Parathyroid adenoma (tissue), 2 donors: Measurements from ENCODE around the gene CAMTA1.

Source experiments
- H2AFZ ChIP-seq: fragments of 300-600 bp; sonication (generic); one replicate; pipeline ENCODE4 v1.7.0; 2017; ENCODE audit warnings: antibody characterized with exemption, mild to moderate bottlenecking
- H3K27ac ChIP-seq: fragments of 300-600 bp; sonication (generic); one replicate; pipeline ENCODE4 v1.7.0; 2017
- H3K27me3 ChIP-seq: fragments of 300-600 bp; sonication (generic); one replicate; pipeline ENCODE4 v1.7.0; 2017; ENCODE audit warnings: low read length; ENCODE audit not compliant: control insufficient read depth, insufficient read depth
- H3K36me3 ChIP-seq: fragments of 300-600 bp; sonication (generic); one replicate; pipeline ENCODE4 v1.7.0; 2017; ENCODE audit warnings: low read length; ENCODE audit not compliant: control insufficient read depth, insufficient read depth
- H3K4me1 ChIP-seq: fragments of 300-600 bp; sonication (generic); one replicate; pipeline ENCODE4 v1.7.0; 2017; ENCODE audit warnings: control low read depth
- H3K4me2 ChIP-seq: fragments of 300-600 bp; sonication (generic); one replicate; pipeline ENCODE4 v1.7.0; 2017; ENCODE audit warnings: low read length
- H3K4me3 ChIP-seq: fragments of 300-600 bp; sonication (generic); one replicate; pipeline ENCODE4 v1.7.0; 2017; ENCODE audit warnings: low read depth, low read length
- H3K79me2 ChIP-seq: fragments of 300-600 bp; sonication (generic); one replicate; pipeline ENCODE4 v1.7.0; 2017; ENCODE audit warnings: control low read depth
- H3K9ac ChIP-seq: fragments of 300-600 bp; sonication (generic); one replicate; pipeline ENCODE4 v1.7.0; 2017; ENCODE audit warnings: mild to moderate bottlenecking
- H3K9me3 ChIP-seq: fragments of 300-600 bp; sonication (generic); one replicate; pipeline ENCODE4 v1.7.0; 2017; ENCODE audit warnings: low read length; ENCODE audit not compliant: control insufficient read depth
- CTCF ChIP-seq: fragments of 300-600 bp; sonication (generic); IDR thresholded peaks from one replicate; pipeline ENCODE4 v1.7.0; 2017; ENCODE audit warnings: antibody characterized with exemption, mild to moderate bottlenecking
- donor health status: primary hyperparathyroidism.

CAMTA1 gene

DNA sequence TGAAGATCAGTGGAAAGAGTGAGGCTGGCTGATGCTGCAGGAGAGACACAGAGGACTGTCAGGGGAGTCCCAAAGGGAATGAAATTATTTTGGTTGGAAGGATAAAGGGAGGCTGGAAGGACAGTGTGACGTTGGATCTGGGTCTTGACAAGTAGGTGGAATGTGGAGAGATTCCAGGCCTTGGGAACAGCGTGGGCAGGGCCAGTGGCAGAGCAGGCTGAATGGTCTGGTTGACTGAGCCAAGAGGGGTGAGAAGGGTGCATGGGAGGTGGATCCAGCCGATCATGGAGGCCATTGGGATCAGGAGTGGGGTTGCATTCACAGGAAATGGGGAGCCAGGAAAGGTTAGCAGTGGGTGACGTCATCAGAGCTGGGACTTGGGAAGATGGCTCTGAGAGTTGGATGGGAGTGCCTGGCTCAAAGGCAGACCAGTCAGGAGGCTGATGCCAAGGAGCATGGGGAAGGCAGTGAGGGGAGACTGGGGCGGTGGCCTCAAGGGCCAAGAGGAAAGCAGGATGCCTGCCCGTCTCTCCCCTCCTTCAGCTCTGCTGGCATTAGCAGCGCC, 839.6 kb downstream of the CAMTA1 start:
- H3K79me2 ChIP-seq = no peaks in the 10 kb centered on the region

GRCh38 chr1:7625401-7625800, 840.1 kb downstream of the CAMTA1 start:
- Histone ChIP-seq H3K27me3 (no peaks in the 10 kb centered on the region), H3K36me3 (no peaks in the 10 kb centered on the region), H2AFZ (no peak overlapping the region), H3K79me2 (no peaks in the 10 kb centered on the region), H3K4me1 (peaks cover 27% of the 10 kb centered on the region), H3K4me3 (no peak overlapping the region), H3K9ac (no peak overlapping the region), H3K4me2 (no peak overlapping the region), H3K27ac (no peak overlapping the region), H3K9me3 (no peaks in the 10 kb centered on the region)
- no peak for TF ChIP-seq CTCF

More for the DNA sequence above, 839.6 kb downstream of the CAMTA1 start:
- Histone ChIP-seq H3K9ac (no peak overlapping the region), H3K27me3 (no peaks in the 10 kb centered on the region), H3K4me3 (no peak overlapping the region), H3K36me3 (no peaks in the 10 kb centered on the region), H3K4me2 (no peak overlapping the region), H2AFZ (no peak overlapping the region), H3K9me3 (no peaks in the 10 kb centered on the region), H3K4me1 (peaks cover 27% of the 10 kb centered on the region), H3K27ac (no peak overlapping the region)
- no peak for TF ChIP-seq CTCF

DNA sequence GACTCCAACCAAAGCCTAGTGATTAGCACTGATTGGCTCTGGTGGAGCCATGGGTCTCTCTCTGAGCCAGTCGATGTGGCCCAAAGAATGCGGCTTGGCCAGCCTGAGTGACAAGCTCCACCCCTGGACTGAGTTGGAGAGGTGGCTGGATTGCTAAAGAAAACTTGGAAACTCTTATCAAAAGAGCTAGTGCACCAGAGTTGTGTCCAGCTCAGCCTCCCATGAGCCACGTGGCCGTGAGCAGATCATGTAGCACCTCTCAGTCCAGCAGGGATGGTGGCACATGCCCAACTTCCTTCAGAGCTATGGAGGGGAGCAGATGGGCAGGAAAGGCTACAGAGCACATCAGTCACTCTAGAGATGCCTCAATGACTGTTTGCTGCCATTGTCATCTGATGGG, 843.0 kb downstream of the CAMTA1 start:
- H3K9ac ChIP-seq = no peak overlapping the region
- no peaks in the 10 kb centered on the region for H3K27me3 ChIP-seq
- no peaks in the 10 kb centered on the region for H3K9me3 ChIP-seq
- TF ChIP-seq CTCF = no peak
- no peak overlapping the region for H3K4me3 ChIP-seq
- no peak overlapping the region for H2AFZ ChIP-seq
- H3K27ac ChIP-seq = no peak overlapping the region
- H3K4me1 ChIP-seq = peaks cover 3% of the 10 kb centered on the region
- no peak overlapping the region for H3K4me2 ChIP-seq
- no peaks in the 10 kb centered on the region for H3K36me3 ChIP-seq
- H3K79me2 ChIP-seq = no peaks in the 10 kb centered on the region

DNA sequence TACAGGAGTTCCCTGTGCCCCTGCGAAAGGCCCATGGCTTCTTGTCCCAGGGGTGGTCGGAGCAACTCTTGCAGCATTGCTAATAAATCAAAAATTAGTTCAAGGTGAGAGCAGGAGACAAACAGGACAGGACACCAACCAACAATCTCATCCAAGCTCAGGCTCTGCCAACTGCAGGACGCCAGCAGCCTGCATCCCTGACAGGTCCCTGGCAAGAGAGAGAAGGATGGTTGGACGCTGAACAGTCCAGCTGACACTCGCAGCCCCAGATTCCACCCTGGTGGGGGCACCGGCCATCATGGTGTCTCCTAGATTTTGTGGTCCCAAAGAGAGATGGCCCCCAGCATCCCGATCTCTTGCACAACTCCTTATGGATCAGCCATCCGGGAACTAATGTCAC, 843.8 kb downstream of the CAMTA1 start:
- Histone ChIP-seq H3K27ac (no peak overlapping the region), H3K36me3 (no peaks in the 10 kb centered on the region), H3K4me1 (no peaks in the 10 kb centered on the region), H3K4me3 (no peak overlapping the region), H3K79me2 (no peaks in the 10 kb centered on the region), H3K9me3 (no peaks in the 10 kb centered on the region), H3K9ac (no peak overlapping the region), H3K27me3 (no peaks in the 10 kb centered on the region), H2AFZ (no peak overlapping the region), H3K4me2 (no peak overlapping the region)
- no peak for TF ChIP-seq CTCF

DNA sequence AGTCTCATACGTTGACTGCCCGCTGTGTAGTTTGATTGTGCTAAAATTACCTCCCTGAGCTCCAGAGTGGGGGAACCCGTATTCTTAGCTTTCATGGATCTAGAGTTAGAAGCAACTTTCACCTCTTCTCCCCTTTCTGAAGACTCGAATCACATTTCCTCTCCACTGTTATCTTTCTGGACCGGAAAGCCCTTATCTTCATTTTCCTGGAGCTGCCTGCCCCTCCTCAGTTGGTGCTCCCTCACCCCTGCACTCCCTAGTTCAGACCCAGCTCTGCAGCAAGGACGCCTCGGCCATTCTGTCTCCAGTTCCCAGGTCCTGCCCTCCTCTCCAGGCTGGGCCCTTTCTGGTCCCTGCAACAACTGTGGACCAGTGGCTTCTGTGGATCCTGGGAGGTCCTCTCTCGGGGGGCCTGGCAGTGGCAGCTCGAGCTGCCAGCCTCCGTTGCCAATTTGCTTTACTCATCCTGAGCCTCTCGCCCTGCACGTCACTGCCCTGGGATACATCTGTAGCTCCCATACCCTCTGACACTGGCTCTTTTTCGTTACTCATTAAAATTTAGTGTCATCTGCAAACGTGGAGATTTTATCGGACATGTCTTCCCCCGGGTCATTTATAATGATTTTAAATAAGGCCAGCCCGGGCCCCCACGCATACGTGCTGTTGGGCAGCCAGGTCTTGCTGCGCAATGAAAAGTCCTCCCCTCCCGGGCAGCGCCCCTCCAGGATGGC, 844.4 kb downstream of the CAMTA1 start:
- Histone ChIP-seq H2AFZ (no peak overlapping the region), H3K79me2 (no peaks in the 10 kb centered on the region), H3K4me2 (no peak overlapping the region), H3K27me3 (no peaks in the 10 kb centered on the region), H3K4me3 (no peak overlapping the region), H3K9ac (no peak overlapping the region), H3K36me3 (no peaks in the 10 kb centered on the region), H3K27ac (no peak overlapping the region), H3K4me1 (no peaks in the 10 kb centered on the region), H3K9me3 (no peaks in the 10 kb centered on the region)
- no peak for TF ChIP-seq CTCF
